Measurements from ENCODE around the gene DYNC1I1.

DNA sequence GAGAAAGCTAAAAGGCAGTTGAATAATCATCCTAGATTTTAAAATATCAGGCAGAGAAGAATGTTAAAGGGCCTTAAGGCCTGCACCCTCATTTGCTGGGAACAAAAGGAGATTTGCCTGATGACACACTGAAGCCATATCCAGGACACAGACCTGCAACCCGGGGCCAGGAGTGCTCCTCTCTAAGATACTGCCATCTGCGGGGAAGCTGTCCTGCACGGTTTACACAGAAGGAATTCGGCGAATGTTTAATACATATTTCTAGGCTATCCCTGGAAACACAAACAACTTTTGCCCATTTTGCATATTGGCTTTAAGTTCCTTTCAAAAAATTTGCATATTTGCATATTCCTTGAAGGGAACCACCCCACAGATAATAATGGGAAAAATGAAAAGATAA is 52.3 kb downstream of the DYNC1I1 start:
- TF ChIP-seq, protein P1, sequence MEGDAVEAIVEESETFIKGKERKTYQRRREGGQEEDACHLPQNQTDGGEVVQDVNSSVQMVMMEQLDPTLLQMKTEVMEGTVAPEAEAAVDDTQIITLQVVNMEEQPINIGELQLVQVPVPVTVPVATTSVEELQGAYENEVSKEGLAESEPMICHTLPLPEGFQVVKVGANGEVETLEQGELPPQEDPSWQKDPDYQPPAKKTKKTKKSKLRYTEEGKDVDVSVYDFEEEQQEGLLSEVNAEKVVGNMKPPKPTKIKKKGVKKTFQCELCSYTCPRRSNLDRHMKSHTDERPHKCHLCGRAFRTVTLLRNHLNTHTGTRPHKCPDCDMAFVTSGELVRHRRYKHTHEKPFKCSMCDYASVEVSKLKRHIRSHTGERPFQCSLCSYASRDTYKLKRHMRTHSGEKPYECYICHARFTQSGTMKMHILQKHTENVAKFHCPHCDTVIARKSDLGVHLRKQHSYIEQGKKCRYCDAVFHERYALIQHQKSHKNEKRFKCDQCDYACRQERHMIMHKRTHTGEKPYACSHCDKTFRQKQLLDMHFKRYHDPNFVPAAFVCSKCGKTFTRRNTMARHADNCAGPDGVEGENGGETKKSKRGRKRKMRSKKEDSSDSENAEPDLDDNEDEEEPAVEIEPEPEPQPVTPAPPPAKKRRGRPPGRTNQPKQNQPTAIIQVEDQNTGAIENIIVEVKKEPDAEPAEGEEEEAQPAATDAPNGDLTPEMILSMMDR (IDR thresholded peaks at IDR 0.05) = no peak
- TF ChIP-seq POLR2AphosphoS5 (IDR thresholded peaks at IDR 0.05) (no peak), EP300 (IDR thresholded peaks at IDR 0.05) (no peak)

All from upper lobe of left lung (tissue), 4 donors.